Non-pigmented ciliary epithelial cell (primary cell): ENCODE results near the gene HIRA.
"Not testable (repeated sequence)": the region's sequence is repeated elsewhere in the genome, so short reads cannot be mapped to it uniquely, and the experiment has no call there.

ENCODE experiments used
- DNase-seq: peaks from one replicate; pipeline ENCODE4 v3.0.0-alpha.2; 2010; ENCODE audit warnings: low read depth

Gene HIRA

DNA sequence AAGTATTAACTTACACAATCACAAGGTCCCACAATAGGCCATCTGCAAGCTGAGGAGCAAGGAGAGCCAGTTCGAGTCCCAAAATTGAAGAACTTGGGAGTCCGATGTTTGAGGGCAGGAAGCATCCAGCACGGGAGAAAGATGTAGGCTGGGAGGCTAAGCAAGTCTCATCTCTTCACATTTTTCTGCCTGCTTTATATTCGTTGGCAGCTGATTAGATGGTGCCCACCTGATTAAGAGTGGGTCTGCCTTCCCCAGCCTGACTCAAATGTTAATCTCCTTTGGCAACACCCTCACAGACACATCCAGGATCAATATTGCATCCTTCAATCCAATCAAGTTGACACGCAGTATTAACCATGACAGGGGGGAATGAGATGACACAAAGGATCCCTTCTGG, 101.3 kb downstream of the HIRA start:
- DNase-seq: not testable (repeated sequence)

DNA sequence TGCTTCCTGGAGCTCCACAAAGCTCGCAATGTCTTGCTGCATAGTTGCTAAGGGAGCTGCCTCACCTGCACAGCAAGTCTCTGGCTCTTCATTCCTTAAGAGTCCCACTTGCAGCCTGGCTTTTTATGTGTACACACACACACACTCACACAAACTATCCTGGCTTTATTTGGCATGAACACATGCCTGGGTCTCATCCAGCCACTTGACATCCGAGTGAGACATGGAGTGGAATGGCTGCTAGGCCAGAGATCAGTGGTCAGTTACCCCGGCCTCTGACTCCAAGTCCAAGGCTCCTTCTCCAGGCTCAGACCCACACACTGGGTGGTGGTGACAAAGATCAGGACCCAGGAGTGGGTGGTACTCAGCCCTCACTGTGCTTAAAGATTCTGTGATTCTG, 102.1 kb downstream of the HIRA start:
- DNase-seq: no peak

DNA sequence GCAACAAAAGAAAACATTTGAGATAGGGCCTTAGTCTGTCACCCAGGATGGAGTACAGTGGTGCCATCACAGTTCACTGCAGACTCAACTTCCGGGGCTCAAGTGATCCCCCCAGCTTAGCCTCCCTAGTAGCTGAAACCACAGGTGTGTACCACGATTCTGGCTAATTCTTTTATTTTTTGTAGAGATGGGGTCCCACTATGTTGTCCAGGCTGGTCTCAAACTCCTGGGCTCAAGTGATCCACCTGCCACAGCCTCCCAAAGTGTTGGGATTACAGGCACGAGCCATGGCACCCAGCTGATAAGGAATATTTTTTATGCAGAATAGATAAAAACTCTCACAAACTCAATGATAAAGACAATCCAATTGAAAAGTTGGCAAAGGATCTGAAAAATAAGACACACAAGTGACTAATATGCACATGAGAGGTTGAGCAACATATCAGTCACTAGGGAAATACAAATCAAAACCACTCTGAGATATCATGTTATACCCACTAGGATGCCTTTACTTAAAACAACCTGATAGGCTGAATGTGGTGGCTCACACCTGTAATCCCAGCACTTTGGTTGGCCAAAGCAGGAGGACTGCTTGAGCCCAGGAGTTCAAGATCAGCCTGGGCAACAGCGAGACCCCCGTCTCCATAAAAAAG, 106.1 kb downstream of the HIRA start:
- no peak for DNase-seq

DNA sequence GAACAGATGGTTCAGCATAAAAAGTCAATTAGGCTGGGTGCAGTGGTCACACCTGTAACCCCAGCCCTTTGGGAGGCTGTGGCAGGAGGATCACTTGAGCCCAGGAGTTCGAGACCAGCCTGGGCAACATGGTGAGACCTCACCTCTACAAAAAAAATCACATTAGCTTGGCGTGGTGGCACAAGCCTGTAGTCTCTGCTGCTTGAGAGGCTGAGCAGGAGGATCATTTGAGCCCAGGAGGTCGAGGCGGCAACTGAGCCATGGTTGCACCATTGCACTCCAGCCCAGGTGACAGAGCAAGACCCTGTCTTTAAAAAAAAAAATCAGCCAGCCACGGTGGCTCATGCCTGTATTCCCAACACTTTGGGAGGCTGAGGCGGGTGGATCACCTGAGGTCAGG, 108.1 kb downstream of the HIRA start:
- DNase-seq: not testable (repeated sequence)

DNA sequence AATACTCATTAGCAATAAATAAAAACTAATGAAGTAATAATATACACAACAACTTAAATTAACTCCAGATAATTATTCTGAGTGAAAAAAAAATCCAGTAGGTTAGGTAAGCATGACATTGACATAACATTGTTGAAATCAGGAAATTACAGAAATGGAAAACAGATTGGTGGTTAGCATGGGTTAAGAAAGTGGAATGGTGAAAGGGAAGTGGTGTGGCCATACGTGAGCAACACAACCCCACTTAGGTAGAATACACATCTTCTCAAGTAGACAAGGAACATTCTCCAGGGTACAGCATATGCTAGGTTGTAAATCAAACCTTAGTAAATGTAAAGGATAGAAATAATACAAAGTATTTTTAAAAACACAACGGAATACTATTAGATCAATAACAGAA, 109.8 kb downstream of the HIRA start:
- no peak for DNase-seq

DNA sequence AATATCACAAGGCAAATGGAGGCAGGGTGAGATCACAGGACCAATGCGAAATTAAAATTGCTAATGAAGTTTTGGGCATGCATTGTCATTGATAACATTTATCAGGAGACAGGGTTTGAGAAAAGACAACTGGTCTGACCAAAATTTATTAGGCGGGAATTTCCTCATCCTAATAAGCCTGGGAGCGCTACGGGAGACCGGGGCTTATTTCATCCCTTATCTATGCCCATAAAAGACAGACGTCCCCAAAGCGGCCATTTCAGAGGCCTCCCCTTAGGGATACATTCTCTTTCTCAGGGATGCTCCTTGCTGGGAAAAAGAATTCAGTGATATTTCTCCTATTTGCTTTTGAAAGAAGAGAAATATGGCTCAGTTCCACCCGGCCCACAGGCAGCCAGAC, 111.4 kb downstream of the HIRA start:
- DNase-seq: not testable (repeated sequence)

DNA sequence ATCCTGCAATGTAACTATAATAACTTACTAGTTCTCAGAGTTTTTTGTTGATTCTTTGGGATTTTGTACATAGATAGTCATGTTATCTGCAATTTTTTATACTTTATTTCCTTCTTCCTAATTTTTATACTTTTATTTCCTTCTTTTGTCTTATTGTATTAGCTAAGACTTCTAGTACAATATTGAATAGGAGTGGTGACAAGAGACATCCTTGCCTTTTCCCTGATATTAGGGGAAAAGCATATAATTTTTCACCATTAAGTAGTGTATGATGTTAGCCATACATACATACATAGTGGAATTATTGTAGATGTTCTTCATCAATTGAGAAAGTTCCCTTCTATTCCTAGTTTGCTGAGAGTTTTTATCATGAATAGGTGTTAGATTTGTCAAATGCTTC, 112.3 kb downstream of the HIRA start:
- no peak for DNase-seq

DNA sequence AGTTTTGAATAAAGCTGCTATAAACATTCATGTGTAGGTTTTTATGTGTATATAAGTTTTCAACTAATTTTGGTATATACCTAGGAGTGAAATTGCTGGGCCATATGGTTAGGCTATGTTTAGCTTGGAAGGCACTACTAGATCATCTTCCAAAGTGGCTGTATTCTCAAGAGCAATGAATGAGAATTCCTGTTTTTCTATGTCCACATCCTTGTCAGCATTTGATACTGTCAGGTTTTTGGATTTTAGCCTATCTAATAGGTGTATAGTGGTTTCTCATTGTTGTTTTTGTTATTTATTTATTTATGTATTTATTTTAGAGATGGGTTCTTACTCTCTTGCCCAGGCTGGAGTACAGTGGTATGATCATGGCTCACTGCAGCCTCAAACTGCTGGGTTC, 113.7 kb downstream of the HIRA start:
- no peak for DNase-seq

DNA sequence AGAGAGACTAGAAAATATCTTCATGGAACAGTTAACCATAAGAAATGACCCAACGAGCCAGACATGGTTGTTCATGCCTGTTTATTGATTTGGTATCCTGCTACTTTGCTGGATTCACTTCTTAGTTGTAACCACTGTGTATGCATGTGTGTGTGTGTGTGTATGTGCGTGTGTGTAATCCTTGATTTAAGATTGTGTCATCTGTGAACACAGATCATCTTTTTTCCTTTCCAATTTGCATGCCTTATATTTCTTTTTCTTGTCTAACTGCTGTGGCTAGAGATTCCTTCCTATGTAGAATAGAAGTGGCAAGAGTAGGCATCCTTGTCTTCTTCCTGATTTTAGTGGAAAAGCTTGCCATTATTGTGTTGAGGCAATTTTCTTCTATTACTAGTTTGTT, 123.7 kb downstream of the HIRA start:
- no peak for DNase-seq

DNA sequence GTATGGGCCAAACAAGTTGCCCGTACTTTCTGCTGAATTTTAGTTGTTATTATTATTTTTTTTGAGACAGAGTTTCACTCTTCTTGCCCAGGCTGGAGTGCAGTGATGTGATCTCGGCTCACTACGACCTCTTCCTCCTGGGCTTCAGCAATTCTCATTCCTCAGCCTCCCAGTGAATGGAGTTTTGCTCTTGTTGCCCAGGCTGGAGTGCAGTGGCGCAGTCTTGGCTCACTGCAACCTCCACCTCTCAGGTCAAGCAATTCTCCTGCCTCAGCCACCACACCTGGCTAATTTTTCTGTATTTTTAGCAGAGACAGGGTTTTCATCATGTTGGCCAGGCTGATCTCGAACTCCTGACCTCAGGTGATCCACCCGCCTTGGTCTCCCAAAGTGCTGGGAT, 125.0 kb downstream of the HIRA start:
- DNase-seq: not testable (repeated sequence)

DNA sequence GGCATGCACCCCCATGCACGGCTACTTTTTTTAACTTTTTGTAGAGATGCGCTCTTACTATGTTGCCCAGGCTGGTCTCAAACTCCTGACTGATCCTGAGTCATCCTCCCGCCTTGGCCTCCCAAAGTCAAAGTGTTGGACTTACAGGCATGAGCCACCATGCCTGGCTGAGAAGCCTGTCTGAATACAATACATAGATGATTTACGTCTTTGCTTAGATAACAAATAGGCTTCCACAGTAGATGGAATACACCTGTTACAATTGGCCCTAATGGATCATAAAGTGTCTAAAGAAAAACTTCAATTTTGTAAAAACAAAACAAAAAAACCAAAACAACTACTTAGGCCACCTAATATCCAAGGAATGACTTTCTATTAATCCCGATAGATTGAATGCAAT, 127.0 kb downstream of the HIRA start:
- no peak for DNase-seq

DNA sequence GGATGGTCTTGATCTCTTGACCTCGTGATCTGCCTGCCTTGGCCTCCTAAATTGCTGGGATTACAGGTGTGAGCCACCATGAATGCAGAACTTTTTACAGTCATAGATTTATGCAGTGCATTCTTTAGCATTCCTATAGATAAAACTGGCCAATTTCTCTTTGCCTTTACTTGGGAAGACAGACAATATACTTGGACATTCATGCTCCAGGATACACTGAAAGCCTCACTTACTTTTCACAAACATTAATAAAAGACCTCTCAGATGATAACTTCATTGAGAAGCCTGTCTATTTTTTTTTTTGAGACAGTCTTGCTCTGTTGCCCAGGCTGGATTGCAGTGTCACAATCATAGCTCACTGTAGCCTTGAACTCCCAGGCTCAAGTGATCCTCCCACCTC, 127.7 kb downstream of the HIRA start:
- DNase-seq: no peak

DNA sequence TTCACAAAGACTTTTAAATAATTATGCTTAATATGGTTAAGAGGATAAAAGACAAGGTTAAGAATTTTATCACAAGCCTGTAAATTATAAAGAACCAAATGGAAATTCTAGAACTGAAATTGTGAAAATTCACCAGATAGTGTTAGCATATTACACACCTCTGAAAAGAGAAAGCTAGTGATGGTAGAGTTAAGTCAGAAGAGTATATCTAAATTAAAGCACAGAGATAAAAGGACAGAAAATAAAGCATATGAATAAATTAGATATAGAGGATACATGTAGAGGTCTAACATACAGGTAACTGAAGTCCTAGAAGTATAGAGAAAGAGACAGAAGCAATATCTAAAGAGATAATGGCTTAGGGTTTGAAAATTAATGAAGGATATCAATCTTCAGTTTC, 135.8 kb downstream of the HIRA start:
- DNase-seq: no peak

DNA sequence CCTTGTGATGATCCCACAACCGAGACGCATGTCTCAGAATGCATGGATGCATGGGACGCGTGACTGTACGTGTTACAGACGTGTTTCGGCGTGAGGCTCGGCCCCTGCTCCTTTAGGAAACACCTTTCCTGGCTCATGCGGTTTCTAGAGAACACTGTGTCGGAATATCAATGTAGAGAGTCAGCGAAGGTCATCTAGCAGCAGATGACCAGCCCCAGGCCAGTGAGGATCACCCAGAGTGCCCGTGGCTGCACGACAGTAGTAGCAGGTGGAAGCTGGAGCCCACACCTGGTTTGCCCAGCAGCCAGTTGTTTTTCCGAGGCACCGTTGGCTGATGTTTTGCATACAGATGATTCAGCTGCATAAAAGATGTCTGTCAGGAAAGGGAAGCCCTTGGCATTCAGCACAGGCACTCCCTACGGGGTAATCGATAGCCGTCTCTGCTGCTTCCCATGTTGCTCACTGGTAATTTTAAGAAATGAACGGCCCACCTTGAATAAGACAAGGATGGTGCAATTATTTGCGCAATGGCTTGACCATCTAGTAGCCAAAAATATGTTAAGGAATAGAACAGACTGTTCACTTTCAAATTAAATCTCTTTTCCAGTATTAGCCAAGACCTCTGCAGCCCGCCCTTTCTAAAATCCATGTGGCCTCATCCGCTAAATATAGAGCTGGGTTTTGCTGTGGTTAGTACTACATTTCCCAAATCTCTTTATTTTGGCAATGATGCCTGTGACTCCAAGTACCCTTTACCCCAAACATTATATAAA, 138.9 kb downstream of the HIRA start:
- no peak for DNase-seq

DNA sequence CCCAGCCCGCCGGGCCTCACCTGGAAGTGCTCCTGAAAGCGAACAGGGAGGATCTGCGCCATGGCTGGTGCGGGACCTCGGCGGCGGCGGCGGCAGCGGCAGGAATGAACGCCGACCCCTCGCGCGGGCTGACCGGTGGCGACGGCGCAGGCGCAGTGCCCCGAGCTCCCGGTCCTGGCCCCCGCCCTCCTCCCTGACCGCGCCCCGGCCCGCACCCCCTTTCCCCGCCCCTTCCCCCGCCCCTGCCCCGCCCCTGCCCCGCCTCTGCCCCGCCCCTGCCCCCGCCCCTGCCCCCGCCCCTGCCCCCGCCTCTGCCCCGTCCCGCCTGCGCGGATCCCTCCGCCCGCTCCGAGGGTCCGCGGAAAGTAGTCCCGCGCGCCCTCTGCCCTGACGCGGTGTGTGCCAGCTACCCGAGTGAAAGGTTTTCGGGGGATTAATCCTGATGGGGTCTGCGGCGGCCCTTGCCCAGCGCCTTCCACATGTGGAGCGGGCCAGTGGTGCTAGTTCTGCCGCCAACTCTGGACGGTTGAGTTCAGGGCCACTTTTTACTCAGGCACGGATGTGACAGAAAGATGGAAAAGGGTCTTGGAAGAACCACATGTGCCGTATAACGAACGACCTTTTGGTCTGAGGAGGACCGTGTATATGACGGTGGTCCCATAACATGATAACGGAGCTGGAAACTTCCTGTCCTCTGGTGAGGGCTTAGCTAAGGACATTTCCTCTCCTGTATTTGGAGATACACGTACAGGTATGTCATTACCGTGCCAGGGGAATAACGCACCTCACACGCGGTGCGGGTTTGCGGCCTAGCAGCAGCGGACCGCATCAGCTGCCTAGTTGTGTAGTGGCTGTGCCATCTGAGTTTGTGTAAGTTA, 139.7 kb downstream of the HIRA start, which contains the start of gene CLTCL1:
CLTCL1 (minus strand) TSS at position 140 of the 878 bp plus-strand sequence; CDS start at position 62, 78 bp downstream.
- DNase-seq: no peak

DNA sequence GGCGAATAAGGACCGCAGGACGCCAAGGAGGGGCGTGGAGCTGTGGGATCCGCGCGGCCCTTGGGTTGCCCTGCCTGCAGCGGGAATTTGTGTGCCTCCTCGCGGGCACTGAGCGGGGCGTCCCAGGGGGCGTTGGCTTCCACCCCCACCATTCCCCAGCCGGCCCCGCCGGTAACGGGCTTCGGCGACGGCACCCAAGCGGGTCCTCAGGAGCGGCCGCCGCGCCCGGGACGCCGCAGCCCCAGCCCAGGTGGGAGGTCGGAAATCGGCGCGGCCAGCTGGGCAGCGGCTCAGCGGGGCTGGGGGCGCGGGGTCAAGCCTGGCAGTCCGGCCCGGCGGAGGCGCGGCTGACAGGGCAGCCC, 140.3 kb downstream of the HIRA start:
- no peak for DNase-seq

DNA sequence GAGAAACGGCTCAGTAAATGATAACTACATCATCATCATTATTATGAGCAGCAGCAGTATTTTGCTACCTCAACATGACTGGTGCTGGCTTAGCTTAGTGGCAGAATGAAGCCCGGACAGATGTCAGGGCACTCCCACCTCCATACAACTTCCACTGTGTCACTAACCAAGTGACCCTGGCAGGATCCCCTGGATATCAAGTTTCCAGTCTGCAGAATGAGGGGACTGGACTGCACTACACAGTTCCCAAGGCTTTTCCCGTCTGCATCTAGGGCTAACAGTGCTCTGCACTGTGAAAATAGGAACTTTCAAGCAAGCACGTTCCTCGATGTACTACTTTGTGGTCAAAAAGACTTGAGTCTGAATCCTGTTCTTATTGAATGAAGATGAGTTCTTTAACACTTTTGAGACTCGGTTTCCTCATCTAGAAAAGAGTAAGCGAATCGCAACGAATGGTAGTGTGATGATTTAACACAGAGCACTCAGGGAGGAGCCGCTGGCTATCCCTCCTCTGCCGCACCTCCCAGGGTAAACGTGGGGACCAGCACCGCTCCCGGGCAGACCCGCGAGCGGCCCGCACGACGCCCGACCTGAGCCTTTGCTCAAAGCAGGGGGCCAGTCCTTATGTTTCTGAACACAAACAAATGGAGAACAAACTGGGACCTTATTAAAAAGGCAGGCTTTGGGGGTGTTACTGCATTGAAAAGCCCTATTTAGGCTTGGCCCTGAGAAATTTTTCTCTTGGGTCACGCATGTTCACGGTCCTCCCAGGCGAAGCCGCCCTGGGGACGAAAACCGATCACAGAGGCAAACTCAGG, 140.9 kb downstream of the HIRA start:
- DNase-seq: no peak

DNA sequence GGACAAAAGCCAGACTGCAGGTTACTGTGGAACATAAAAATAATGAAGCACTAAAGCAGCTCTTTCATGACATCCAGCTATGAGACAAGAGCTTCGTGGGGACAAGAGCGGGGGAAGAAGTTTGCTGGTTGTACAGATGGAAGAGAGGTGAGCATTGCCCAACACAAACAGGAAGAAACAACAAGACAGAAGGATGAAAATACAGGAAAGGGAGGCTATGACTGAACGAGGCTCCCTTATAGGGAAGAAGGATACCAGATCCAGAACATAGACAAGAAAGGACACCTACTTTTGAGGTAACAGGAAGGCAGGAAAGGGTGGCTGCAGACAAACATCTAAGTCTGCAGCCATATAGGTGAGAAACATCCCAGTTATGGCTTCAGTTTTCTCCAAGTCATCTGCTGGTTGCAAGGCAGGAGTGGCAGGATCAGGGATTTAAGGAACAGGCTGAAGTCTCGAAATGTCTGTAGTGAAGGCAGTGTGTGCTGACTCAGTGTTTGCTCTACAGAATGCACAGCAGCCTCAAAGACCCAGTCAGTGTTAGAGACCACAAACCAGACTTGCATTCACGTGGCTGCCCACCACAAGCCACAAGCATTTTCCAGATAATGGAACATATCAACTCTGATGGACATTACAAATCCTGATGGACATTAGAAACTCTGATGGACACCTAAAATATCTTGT, 141.9 kb downstream of the HIRA start:
- peak; percentile 86 for DNase-seq

DNA sequence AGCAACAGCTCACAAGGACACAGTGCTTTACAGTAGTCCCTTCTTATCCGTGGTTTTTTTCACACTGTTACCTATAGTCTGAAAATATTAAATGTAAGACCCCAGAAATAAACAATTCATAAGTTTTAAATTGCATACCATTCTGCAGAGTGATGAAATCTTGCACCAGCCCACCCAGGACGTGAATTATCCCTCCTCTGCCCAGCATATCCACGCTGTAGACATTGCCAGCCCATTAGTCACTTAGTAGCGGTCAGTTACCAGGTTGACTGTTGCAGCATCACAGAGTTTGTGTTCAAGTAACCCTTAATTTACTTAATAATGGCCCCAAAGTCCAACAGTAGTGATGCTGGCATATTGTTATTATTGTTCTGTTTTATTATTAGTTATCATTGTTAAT, 143.6 kb downstream of the HIRA start:
- peak; percentile 73 for DNase-seq

DNA sequence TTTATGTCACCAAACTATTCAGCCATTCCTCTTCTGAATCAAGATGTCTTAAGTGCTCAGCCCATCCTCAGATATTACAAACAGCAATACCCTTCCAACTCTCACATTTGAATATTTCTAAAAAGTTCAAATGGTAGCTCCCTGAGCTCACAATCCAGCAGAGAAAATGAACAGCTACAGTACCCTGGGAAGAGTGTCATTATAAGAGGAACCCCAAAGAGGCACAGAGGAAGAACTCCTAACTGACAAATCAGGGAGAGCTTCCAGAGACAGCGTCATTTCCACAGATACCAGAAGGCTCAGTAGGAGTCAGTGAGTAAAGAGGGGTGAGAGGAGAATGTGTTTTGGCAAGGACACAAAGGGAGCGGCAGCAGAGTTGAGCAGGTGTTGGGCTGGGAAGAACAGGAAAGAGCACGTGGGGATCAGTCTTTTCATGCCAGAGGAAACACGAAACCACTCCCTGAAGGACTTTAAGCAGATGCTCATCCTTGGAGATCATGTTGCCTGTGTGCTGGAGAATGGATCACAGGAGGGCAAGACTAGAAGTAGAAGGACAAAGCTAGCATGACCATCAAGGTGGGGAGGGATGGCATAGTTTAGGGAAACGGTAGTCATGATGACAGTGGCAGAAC, 144.3 kb downstream of the HIRA start:
- DNase-seq: peak; percentile 38

DNA sequence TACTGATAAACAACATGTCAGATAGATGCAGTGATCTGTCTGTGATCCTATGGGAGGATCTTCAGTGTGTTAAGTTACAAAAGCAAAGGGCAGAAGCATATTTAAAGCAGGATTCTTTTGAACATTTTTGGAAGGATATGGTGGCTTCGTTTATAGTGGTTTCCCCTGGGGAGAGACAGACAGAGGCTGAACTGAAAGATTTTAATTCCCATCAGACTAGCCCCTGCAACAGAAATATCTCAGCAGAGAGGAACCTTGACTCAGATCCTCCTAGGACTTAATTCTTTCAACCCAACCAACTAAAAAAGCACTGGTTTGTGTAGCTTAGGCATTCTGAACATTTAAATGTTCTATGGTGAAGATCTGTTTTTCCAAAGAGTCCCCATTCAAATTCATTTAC, 145.7 kb downstream of the HIRA start:
- no peak for DNase-seq
